ENCODE results near the gene DTD1.

- no peak for TF ChIP-seq CTCF (conservative IDR thresholded peaks at IDR 0.05; ENCODE audit: low read length)
- no peak for TF ChIP-seq EZH2phosphoT487 (IDR thresholded peaks at IDR 0.05; ENCODE audit: borderline replicate concordance, low read depth, low read length)
These were observed 218.0 kb downstream of the DTD1 start for GRCh38 chr20:18805881-18806280.
